GM18505 (cell line): ENCODE results near the gene FMO1.

Source experiments
- ATAC-seq: cut with Tn5 transposase; IDR thresholded peaks from one replicate; pipeline ENCODE4 v1.9.1; 2021; ENCODE audit not compliant: unreplicated experiment
- POLR2A ChIP-seq: IDR thresholded peaks from 4 replicates; pipeline ENCODE4 v1.6.1; 2011; ENCODE audit warnings: borderline replicate concordance; ENCODE audit not compliant: insufficient read depth, insufficient read length; ENCODE audit errors: extremely low read depth

FMO1 gene

DNA sequence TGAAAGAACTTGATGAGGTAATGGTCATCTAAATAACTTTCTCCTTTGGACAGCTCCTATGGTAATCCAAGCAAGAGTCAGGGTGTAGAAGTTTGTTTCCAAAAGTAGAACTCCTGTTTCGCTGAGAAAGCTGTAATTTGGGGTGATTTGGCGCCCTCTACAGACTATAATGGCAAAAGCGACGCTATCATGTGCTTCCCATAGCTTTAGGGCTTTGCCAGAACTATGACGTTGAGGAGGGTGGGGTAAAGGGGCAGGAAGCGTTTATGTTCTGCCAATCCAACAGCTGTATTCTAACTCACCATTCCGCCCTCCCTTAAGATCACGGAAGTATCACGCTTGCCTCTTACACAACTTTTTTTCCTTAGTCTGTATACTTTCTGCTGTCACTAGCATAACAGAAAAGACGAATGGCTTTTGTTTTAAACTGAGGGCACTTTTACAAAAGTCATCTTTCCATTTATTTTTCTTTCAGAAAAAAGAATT lies 65.6 kb downstream of the FMO1 start, which contains the start of gene FMO4:
Gene FMO4, plus strand, starts transcription at position 349 of the 486 bp plus-strand sequence. CDS start 5,643 bp downstream, outside the sequence.
- peak; percentile 51 for TF ChIP-seq POLR2A
- peak; percentile 100 for ATAC-seq

GRCh38 chr1:171329251-171329650 lies 81.0 kb downstream of the FMO1 start:
- TF ChIP-seq POLR2A = no peak
- no peak for ATAC-seq

GRCh38 chr1:171334024-171334640 lies 85.8 kb downstream of the FMO1 start:
- ATAC-seq = no peak
- no peak for TF ChIP-seq POLR2A
